Islet precursor cell (in vitro differentiated cells): ENCODE data around the gene TUBB4B.

Experiments
- DNase-seq: peaks from one replicate; pipeline ENCODE4 v3.0.0-alpha.2; 2018

Gene TUBB4B

DNA sequence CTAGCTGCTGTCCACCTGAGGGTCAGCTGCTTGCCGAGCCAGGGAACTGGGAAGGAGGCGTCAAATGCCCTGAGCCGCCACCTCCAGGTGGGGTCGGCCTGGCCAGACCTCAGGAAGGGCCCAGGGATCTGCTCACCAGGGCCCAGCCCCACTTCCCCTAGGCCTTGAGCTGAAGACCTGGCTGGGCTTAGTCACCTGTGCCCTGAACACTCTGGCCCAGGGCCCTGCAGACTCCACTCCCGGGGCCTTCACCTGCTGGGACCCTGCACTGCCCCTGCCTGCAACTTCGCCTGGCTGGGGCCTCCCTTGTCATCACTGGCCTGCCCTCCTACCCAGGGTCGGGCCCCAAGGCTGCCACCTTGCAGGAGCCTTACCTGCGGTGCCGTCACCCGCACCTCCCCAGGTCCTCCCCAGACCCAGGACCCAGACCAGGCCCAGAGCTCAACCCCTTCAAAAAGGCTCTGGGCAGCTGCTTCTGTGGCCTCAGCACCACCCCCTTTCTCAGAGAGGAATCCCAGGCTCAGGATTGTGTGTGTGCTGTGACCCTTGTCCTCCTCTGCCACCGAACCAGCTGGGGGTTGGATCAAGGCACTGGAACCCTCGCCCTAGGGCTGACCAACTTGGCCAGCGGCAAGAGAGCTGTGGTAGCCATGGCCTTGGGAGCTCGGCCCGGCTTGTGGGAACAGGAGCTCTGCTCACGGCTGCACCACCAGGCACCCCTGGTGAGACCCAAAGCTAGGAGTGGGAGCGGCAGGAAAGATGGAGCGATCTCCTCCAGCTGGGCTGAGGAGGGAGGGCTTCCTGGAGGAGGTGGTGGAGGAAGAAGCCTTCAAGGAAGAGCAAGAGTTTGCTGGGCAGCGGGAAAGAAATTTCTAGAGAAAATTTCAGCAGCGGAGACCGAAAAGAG is 12.9 kb downstream of the TUBB4B start:
- no peak for DNase-seq

DNA sequence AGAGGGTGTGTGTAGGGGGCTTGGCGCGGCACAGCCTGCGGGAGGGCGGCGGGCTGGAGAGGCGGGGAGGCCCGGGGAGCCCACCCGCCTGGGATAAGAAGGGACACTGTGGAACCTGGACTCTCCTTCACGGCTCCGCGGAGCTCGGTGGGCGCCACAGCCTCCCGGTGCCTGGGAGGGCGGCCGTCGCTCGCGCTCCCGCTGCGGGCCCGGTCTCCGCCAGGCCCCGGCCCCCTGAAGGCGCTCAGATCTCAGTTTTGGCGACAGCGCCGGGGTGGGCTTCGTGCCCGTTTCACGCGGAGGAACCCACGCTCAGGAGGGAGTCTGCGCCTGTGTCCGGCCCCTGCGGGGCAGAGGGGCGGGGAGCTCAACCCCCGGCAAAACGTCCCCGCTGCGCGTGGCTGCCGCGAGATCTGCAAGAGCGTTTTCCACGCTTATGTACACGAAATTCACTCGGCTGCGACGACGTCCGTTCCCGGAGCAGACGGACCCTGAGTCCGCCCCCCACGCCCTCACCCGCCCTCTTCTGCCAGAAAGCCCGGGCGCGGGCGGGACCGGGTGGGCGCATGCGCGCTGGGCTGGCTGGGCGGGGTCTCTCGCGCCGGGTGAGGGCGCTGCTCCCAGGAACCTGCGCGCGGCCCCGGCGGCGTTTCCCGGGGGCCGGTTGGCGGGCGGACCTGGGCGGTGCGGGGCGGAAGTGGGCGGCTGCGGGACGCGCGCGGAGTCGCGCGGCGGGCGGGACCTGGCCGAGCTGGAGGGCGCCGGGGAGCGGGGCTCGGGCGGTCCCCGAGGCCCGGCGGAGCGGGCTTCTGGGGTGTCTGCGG is 13.7 kb downstream of the TUBB4B start, which contains the start of gene NELFB:
Gene NELFB (plus strand): TSS at position 704 of the 824 bp plus-strand sequence.
- peak; percentile 93 for DNase-seq

DNA sequence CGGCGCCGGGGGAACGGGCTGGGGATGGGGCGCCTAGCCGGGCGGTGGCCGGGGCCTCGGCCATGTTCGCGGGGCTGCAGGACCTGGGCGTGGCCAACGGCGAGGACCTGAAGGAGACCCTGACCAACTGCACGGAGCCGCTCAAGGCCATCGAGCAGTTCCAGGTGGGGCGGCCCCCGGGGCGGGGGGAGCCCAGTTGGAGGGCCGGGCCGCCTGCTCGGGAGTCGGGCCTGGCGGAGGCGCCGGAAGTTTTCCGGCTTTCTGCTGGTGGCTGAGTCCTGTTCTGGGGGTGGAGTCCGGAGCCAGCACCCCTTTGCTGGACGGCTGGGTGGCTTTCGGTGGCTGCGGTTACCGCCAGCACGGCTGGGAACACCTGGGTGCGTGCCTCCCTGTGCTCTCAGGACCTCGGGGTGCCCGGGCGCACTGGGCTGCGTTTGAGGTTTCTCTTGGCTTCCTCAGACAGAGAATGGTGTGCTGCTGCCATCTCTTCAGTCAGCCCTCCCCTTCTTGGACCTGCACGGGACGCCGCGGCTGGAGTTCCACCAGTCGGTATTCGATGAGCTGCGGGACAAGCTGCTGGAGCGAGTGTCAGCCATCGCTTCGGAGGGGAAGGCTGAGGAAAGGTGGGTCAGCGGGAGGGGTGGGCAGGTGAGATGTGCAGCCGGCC is 14.5 kb downstream of the TUBB4B start:
- DNase-seq: peak; percentile 80

DNA sequence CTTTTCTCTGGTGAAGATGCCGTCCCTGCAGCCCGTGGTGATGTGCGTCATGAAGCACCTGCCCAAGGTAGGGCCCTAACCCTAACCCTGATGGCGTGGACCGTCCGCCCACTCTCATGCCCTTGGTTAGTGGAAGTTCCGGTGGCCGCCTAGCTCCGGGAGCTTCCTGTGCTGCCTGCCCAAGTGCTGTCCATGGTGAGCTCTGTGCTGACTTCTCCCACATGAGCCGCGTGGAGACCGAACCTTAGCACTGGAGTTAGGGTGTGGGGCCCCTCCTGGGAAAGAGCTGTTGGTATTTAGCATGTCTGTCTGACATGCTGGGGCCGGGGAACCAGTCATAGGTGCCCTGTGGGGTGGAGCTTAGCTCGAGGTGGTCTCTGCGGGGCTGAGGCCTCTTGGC is 15.3 kb downstream of the TUBB4B start:
- DNase-seq: no peak

DNA sequence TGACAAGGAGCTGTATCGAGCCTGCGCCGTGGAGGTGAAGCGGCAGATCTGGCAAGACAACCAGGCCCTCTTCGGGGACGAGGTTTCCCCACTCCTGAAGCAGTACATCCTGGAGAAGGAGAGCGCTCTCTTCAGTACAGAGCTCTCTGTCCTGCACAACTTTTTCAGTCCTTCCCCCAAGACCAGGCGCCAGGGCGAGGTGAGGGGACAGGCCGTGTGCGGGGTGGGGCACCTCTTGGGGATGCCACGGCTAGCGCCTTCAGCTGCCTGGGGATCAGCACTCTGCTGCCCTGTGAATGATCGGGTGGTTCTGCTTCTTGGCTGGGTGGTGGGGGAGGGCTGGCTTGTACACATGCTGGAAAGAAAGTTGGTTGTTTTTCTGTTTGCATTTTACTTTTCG is 15.8 kb downstream of the TUBB4B start:
- no peak for DNase-seq

DNA sequence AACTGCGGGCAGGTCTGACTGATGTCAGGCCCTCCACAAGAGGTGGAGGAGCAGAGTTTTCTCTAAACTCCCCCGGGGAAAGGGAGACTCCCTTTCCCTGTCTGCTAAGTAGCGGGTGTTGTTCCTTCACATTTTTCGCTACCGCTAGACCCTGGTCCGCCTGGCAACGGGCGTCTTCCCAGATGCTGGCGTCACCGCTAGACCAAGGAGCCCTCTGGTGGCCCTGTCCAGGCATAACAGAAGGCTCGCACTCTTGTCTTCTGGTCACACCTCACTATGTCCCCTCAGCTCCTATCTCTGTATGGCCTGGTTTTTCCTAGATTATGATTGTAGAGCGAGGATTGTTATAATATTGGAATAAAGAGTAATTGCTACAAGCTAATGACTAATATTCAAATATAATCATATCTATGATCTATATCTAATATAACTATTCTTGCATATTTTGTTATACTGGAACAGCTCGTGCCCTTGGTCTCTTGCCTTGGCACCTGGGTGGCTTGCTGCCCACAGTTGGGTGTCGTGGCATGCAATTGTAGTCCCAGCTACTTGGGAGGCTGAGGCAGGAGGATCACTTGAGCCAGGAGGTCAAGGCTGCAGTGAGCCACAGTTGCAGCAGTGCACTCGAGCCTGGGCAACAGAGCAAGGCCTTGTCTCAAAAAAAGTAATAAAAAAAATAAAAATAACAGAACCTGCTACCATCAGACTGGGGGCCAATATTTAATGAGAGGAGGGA is 21.3 kb downstream of the TUBB4B start:
- peak; percentile 69 for DNase-seq

DNA sequence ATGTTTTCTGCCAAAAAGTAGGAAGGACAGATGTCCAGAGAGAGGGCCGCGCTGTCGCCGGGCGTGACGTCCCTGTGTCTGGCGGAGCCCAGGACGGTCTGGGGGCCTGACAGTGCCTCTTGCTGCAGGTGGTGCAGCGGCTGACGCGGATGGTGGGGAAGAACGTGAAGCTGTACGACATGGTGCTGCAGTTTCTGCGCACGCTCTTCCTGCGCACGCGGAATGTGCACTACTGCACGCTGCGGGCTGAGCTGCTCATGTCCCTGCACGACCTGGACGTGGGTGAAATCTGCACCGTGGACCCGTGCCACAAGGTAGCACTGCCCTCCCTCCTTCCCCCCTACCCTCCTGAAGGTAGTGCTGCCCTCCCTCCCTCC is 21.8 kb downstream of the TUBB4B start:
- no peak for DNase-seq

DNA sequence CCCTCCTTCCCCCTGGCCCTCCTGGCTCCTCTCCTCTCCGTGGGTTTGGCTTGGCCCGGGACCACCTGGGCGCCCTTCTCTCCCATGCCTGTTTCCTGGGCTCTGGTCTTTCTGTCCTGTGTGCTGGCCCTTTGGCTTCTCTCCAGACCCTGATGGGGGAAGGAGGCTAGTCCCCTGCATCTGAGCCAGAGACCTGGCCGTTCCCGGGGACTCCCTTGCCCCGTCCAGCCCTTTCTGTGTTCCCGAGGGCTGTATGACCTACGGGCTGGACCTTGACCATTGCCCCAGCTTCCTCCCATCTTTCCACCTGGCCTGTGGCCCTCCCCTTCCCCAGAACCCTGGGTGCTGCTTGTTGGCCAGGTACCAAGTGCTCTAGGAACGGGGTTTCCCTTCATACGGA is 22.4 kb downstream of the TUBB4B start:
- no peak for DNase-seq

DNA sequence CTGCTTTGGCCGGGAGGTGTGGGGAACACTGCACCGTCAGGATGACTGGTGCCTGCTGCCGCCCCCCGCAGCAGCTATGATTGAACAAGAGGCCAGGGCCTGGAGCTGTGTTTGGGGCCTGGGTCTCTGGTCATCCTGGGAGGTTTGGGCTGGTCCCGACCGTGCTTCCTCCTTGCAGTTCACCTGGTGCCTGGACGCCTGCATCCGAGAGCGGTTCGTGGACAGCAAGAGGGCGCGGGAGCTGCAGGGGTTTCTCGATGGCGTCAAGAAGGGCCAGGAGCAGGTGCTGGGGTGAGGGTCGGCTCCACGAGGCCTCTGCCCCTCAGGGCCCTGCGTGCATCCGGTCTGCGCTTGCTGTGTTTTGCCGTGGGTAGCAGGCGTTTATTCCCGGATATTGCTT is 23.0 kb downstream of the TUBB4B start:
- no peak for DNase-seq

DNA sequence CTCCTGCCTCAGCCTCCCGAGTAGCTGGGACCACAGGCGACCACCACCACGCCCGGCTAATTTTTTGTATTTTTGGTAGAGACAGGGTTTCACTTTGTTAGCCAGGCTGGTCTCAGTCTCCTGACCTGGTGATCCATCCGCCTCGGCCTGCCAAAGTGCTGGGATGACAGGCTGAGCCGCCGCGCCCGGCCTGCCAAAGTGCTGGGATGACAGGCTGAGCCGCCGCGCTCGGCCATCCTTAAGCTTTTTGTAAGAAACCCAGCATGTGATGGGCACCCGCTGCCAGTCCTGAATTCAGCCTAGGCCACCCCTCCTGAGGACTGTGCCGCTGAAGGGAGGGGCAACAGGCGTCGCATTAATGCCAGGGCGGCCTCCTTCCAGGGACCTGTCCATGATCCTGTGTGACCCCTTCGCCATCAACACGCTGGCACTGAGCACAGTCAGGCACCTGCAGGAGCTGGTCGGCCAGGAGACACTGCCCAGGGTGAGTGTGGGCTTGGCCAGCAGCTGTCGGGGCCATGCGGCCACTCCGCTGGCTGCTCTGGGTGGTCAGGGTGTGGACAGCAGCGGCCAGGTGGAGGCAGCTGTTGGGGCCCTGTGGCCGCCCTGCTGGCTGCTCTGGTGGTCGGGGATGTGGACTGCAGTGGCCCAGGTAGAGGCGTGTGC is 24.5 kb downstream of the TUBB4B start:
- DNase-seq: peak; percentile 48

DNA sequence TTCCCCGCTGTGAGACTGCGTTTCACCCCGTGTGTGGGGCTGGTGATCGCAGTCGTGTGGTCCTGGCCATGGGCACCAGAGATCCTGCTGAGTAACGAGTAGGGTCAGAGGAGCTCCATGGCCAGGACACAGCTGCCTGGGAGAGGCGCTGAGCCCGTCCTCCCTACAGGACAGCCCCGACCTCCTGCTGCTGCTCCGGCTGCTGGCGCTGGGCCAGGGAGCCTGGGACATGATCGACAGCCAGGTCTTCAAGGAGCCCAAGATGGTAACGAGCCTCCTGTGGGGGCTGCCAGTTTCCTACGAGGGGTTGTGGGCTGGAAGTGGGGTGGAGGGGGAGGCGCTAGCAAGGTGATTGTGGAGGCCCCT is 25.1 kb downstream of the TUBB4B start:
- no peak for DNase-seq

DNA sequence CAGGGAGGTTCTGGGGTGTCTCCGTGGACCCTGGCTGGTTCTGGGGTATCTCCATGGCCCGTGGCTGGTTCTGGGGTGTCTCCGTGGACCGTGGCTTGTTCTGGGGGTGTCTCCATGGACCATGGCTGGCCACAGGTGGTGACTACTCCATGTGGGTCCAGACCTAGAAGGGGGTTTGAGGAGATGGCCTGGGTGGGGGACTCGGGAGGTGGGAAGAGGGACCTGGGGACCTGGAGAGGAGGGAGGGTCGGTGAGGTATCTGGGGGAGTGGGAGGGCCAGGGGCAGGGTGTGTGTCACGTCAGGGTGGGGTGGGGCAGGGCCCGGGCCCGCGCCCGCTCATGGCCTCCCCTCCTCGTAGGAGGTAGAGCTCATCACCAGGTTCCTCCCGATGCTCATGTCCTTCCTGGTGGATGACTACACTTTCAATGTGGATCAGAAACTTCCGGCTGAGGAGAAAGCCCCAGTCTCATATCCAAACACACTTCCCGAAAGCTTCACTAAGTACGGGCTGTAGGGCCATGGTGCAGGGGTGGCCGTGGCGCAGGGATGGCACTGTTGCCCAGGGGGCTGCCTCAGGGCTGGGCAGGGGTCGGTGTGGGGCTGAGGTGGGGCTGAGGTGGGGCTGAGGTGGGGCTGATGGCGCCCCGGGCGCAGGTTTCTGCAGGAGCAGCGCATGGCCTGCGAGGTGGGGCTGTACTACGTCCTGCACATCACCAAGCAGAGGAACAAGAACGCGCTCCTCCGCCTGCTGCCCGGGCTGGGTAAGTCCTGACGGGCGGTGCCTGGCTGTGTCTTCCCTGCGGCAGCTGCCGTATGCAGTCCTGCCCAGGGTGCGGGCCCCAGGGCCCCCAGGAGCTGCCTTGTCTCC is 25.7 kb downstream of the TUBB4B start:
- DNase-seq: peak; percentile 46

DNA sequence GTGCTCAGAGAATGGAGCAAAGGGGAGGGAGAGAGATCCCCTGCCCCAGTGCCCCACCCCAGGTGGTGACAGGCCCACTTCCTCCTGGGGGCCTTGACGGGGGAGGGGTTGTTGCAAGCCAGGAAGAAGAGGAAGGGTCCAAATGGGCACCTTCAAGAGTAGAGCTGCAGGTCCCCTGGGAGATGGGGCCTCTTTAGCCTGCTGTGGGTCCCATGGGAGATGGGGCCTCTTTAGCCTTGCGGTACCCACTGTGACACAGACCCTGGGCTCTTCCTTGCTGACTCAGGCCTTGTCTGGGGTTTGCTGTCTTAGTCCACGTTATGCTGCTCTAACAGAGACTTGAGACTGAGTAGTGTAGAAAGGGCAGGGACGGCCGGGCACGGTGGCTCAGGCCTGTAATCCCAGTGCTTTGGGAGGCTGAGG is 26.9 kb downstream of the TUBB4B start:
- no peak for DNase-seq

DNA sequence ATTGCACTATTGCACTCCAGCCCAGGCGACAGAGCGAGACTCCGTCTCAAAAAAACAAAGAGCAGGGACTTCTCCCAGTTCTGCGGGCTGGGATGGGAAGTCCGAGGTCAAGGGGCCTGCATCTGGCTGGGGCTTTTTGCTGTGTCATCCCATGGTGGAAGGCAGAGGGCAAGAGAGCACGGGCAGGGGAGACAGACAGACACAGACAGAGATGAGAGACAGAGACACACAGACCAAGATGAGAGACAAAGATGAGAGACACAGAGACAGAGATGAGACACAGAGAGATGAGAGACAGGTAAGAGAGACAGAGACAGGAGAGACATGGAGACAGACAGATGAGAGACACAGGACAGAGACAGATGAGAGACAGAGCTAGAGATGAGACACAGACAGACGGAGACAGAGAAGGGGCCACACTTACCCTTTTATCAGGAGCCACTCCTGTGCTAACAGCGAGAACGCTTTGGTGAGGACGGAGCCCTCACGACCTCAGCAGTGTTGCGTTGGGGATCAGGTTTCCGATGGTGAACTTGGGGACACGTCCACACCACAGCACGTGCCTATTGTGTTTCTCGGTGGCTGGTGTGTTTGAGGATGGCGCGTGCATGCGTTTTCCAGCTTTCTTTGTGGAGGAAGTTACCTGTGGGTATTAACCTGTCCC is 27.6 kb downstream of the TUBB4B start:
- no peak for DNase-seq

DNA sequence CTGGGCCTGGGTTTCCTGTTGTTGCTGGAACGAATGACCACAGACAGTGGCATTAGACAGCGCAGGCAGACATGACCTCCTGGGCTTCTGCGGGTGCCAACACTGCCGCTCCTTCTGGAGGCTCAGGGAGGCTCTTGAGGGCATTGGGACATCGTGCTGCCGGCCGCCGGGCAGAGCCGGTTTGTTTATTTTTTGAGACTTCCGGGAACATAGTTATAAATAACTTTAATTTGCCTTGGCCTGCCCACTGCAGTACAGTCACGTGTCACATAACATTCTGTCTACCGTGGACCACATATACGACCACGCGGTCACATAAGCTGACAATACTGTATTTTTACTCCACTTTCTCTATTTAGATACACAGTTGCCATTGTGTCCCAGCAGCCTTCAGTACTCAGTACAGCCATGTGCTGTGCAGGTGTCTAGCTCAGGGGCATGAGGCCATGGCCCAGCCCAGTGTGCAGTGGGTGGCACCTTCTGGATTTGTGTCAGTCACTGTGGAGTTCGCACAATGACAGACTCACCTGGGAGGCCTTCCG is 28.2 kb downstream of the TUBB4B start:
- DNase-seq: no peak

DNA sequence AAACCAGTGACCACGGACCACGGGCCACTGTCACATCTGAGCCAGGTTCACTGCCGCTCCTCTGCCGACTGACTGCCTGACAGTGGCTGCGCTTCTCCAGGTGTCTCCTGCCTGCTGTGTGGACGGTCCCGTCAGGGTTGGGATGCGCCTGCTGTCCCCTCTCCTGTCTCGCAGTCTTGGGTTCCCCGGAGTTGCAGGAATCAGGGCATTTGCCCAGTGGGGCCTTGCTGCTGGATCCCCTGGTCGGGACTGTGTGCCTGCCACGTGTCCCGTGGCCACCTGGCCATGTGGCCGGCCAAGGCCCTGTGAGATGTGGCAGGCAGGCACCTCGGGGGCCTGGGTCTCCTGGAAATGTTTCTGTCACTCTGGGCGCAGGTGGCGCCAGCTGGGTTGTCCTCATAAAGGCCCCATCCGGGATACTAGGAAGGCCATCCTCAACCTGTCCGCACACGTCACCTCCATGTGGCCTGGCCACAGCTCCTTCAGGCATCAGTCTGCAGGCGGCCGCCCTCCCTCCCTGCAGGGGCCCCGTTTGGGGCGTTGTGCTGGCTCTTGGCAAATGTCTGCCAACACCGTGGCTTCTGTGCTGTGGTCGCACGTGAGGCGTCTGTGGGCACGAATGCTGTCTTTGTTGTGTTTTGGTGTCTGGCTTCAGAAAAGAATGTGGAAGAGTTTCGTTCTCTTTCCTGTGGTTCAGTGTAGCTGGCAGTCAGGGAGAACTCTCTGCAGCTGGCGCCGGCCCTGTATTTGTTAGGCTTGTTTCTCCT is 30.0 kb downstream of the TUBB4B start:
- peak; percentile 48 for DNase-seq

DNA sequence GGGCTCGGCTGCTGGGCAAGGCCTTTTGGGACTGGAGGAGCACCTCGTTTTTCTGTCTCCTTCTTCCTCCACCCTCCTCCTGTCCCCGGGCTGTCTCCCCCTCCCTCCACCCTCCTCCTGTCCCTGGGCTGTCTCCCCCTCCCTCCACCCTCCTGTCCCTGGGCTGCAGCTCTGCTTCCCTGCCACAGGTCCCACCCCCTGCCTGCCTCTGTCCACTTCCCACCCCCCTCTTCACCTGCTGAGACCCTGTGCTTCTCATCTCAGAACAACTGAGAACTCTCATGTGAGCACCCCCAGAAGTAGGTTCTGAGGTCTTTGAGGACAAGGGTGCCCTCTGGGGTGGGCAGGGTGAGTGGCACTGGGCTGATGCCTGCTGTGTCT is 30.6 kb downstream of the TUBB4B start:
- DNase-seq: no peak

DNA sequence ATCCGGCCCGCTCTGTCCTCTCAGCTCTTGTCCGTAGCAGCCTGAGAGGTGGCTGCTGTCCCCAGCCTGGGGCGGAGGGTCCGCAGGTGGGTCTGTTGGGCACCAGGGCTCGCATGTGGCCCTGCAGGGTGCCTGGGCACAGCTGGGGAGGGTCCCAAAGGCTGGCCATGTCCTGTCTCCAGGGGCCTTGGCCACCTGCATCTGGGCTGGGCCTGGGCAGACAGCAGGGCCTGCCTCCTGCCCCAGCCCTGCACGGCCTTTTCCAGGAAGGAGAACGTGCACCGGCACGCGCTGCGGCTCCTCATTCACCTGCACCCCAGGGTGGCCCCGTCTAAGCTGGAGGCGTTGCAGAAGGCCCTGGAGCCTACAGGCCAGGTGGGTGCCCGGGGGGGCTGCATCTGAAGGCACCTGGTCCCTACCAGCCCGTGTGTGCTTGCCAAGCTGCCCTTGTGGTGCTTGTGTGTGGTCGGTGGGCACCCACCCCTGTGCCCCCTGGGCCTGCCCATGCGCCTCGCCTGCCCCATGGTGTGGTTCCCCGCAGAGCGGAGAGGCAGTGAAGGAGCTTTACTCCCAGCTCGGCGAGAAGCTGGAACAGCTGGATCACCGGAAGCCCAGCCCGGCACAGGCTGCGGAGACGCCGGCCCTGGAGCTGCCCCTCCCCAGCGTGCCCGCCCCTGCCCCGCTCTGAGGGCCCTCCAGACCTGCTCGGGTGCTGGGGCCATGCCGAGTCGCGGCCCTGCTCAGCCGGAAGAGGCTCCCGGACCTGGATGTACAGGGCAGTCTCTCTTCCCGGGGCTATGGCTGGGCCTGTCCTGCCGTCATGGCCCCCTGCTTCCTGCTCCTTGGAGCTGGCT is 31.4 kb downstream of the TUBB4B start:
- no peak for DNase-seq

DNA sequence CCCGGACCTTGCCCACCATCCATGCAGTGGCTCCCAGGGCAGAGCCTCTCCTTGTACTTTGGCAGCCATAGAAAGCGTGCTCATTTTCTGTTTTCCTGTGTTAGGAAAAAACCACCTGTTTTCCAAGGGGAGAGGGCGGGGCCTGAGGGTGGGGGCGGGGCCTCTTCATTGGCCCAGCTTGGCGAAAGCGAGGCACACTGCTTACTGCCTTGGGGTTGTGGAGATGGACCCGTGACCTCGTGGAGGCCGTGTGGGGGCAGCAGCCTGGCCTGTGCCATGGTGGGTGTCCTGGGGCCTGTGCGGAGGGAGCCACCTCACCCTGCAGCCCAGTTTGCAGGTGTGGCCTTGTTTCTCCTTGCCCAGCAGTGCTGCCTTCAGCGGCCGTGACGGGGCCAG is 32.0 kb downstream of the TUBB4B start:
- no peak for DNase-seq
